Measurements from ENCODE around the gene MPZL2.
"Not testable (repeated sequence)": the region's sequence is repeated elsewhere in the genome, so short reads cannot be mapped to it uniquely, and the experiment has no call there.

MPZL2 gene

DNA sequence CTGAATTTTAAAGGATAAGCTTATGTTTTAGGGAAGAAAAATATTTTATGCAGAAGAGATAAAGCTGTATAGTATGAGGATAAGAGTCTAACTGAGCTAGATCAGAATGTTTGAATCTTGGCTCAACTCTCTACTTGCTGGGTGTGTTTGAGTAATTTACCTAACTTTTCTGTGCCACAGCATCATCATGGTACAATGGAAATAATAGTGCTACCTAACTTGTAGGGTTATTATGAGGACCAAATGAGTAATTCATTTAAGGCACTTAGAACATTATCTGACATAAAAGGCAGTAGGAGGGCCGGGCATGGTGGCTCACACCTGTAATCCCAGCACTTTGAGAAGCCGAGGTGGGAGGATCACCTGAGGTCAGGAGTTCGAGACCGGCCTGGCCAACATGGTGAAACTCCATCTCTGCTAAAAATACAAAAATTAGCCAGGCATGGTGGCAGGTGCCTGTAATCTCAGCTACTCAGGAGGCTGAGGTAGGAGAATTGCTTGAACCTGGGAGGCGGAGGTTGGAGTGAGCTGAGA, 45.0 kb upstream of the MPZL2 start:
- H3K9me3 ChIP-seq (ENCODE audit: control extremely low read depth in 1 of 5, control insufficient read depth in 4 of 5, insufficient read depth in 2 of 5, low read depth in 1 of 5, low read length in 4 of 5); H3K27me3 ChIP-seq (replicated peaks in 2 of 5; ENCODE audit: control insufficient read depth in 4 of 5, insufficient read depth in 5 of 5, low read length in 4 of 5); H3K36me3 ChIP-seq (ENCODE audit: control insufficient read depth in 4 of 4, insufficient read depth in 4 of 4, low read length in 3 of 4); H3K27ac ChIP-seq (ENCODE audit: insufficient read depth in 1 of 2, low read depth in 1 of 2, low read length in 2 of 2, poor library complexity in 1 of 2, severe bottlenecking in 2 of 2); H3K4me3 ChIP-seq (ENCODE audit: control insufficient read depth in 1 of 7, extremely low read depth in 1 of 7, insufficient read depth in 4 of 7, low read depth in 2 of 7, low read length in 6 of 7); DNase-seq; POLR2A ChIA-PET: not testable (repeated sequence)
- CTCF ChIA-PET: interaction anchor here (1.0 to 2.2 kb wide), 3 partner anchors 9 to 110 kb away, joined by 4 to 8 read pairs (median 4); no protein-coding TSS in a partner anchor
- 100% methylated on average over 1 of the region's 5 CpGs for WGBS (ENCODE audit: insufficient coverage)
- peaks cover 0 to 53% (median 17%) of the 10 kb centered on the region in 4 experiments for H3K4me1 ChIP-seq (ENCODE audit: control extremely low read depth in 1 of 4, control insufficient read depth in 4 of 4, insufficient read depth in 4 of 4, low read length in 3 of 4)

DNA sequence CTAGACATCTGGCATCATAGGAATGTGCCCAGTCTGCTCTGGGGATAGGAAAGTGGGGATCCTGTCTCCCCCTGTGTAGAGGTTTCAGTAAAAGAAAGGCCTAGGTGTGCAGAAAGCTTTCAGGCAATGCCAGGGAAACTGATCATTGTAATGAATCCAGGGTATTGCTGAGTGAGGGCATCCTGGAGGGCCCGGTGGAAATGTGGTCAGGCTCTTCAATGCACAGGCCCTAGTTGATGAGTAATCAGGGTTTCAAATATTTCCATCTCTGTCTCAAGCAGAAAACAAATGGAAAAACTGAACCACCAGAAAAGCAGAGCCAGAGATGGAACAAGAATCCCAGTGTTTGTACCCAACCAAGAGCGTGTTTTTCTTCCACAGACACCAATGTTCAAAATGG, 42.5 kb upstream of the MPZL2 start:
- H3K4me1 ChIP-seq (ENCODE audit: control extremely low read depth in 1 of 4, control insufficient read depth in 4 of 4, insufficient read depth in 4 of 4, low read length in 3 of 4): peaks cover 0 to 38% (median 14%) of the 10 kb centered on the region in 4 experiments
- 100% methylated on average over 2 of the region's 2 CpGs for WGBS (ENCODE audit: insufficient coverage)
- no peaks in the 10 kb centered on the region for H3K36me3 ChIP-seq (ENCODE audit: control insufficient read depth in 4 of 4, insufficient read depth in 4 of 4, low read length in 3 of 4)
- POLR2A ChIA-PET: no interaction called here
- no peak overlapping the region for H3K4me3 ChIP-seq (ENCODE audit: control insufficient read depth in 1 of 7, extremely low read depth in 1 of 7, insufficient read depth in 4 of 7, low read depth in 2 of 7, low read length in 6 of 7)
- no peaks in the 10 kb centered on the region for H3K27me3 ChIP-seq (replicated peaks in 2 of 5; ENCODE audit: control insufficient read depth in 4 of 5, insufficient read depth in 5 of 5, low read length in 4 of 5)
- CTCF ChIA-PET: interaction anchor here (1.4 to 3.5 kb wide), 3 partner anchors 11 to 108 kb away, joined by 3 to 18 read pairs (median 4); no protein-coding TSS in a partner anchor
- H3K27ac ChIP-seq (ENCODE audit: insufficient read depth in 1 of 2, low read depth in 1 of 2, low read length in 2 of 2, poor library complexity in 1 of 2, severe bottlenecking in 2 of 2): no peak overlapping the region
- H3K9me3 ChIP-seq (ENCODE audit: control extremely low read depth in 1 of 5, control insufficient read depth in 4 of 5, insufficient read depth in 2 of 5, low read depth in 1 of 5, low read length in 4 of 5): no peaks in the 10 kb centered on the region
- no peak for DNase-seq

DNA sequence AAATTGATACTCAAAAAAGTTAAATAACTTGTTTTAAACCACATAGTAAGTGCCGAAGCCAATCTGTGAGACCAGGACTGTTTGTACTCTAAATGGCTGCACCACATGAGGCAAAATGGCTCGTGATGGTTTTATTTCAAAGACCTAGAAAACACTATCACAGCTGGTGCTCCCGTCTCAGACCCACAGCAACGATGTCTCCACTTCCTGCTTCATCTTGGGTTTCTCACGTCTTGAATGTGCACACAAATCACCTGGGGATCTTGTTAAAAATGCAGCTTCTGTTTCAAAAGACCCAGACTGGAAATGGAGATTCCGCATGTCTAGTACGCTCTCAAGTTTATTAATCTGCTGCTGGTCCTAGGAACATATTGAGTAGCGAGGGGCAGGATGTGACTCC, 41.6 kb upstream of the MPZL2 start:
- Histone ChIP-seq H3K27me3 (replicated peaks in 2 of 5; ENCODE audit: control insufficient read depth in 4 of 5, insufficient read depth in 5 of 5, low read length in 4 of 5) (no peaks in the 10 kb centered on the region), H3K4me3 (ENCODE audit: control insufficient read depth in 1 of 7, extremely low read depth in 1 of 7, insufficient read depth in 4 of 7, low read depth in 2 of 7, low read length in 6 of 7) (no peak overlapping the region)

DNA sequence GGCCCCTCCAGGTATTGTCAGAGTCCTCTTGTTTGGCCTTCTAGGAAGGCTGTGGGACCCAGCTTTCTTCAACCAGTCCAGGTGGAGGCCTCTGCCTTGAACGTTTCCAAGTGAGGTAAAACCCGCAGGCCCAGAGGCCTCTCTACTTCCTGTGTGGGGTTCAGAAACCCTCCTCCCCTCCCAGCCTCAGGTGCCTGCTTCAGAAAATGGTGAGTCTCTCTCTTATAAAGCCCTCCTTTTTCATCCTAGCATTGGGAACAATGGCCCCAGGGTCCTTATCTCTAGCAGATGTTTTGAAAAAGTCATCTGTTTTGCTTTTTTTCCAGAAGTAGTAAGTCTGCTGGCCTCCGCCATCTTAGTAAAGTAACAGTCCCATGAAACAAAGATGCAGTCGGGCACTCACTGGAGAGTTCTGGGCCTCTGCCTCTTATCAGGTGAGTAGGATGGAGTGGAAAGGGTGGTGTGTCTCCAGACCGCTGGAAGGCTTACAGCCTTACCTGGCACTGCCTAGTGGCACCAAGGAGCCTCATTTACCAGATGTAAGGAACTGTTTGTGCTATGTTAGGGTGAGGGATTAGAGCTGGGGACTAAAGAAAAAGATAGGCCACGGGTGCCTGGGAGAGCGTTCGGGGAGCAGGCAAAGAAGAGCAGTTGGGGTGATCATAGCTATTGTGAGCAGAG, 40.6 kb upstream of the MPZL2 start, which contains the start of gene CD3E:
TSS of gene CD3E (plus strand) at position 163 of the 681 bp plus-strand sequence. CDS start at position 386, 223 bp downstream.
- Histone ChIP-seq H3K9me3 (ENCODE audit: control extremely low read depth in 1 of 5, control insufficient read depth in 4 of 5, insufficient read depth in 2 of 5, low read depth in 1 of 5, low read length in 4 of 5) (no peaks in the 10 kb centered on the region), H3K4me3 (ENCODE audit: control insufficient read depth in 1 of 7, extremely low read depth in 1 of 7, insufficient read depth in 4 of 7, low read depth in 2 of 7, low read length in 6 of 7) (peak within 1 kb of the TSS in 1 of 7 experiments; percentile 8), H3K27me3 (replicated peaks in 2 of 5; ENCODE audit: control insufficient read depth in 4 of 5, insufficient read depth in 5 of 5, low read length in 4 of 5) (no peaks in the 10 kb centered on the region), H3K36me3 (ENCODE audit: control insufficient read depth in 4 of 4, insufficient read depth in 4 of 4, low read length in 3 of 4) (no peaks in the 10 kb centered on the region), H3K4me1 (ENCODE audit: control extremely low read depth in 1 of 4, control insufficient read depth in 4 of 4, insufficient read depth in 4 of 4, low read length in 3 of 4) (peaks cover 0 to 30% (median 14%) of the 10 kb centered on the region in 4 experiments), H3K27ac (ENCODE audit: insufficient read depth in 1 of 2, low read depth in 1 of 2, low read length in 2 of 2, poor library complexity in 1 of 2, severe bottlenecking in 2 of 2) (peak within 1 kb of the TSS in 1 of 2 experiments; percentile 32)
- no peak for DNase-seq
- 72% methylated on average over 7 of the region's 8 CpGs for WGBS (ENCODE audit: insufficient coverage)
- ChIA-PET POLR2A (interaction anchor here (0.8 kb wide), 1 partner anchor 9 kb away, joined by 3 read pairs; no protein-coding TSS in a partner anchor), CTCF (interaction anchor here (1.0 to 3.5 kb wide), 7 partner anchors 9 to 160 kb away, joined by 3 to 18 read pairs (median 4); no protein-coding TSS in a partner anchor)

More for the DNA sequence above, 41.6 kb upstream of the MPZL2 start:
- WGBS (ENCODE audit: insufficient coverage): 78% methylated on average over 8 of the region's 8 CpGs
- ChIA-PET CTCF (interaction anchor here (0.6 to 3.5 kb wide), 7 partner anchors 10 to 134 kb away, joined by 3 to 18 read pairs (median 3); no protein-coding TSS in a partner anchor), POLR2A (no interaction called here)
- Histone ChIP-seq H3K9me3 (ENCODE audit: control extremely low read depth in 1 of 5, control insufficient read depth in 4 of 5, insufficient read depth in 2 of 5, low read depth in 1 of 5, low read length in 4 of 5) (no peaks in the 10 kb centered on the region), H3K27ac (ENCODE audit: insufficient read depth in 1 of 2, low read depth in 1 of 2, low read length in 2 of 2, poor library complexity in 1 of 2, severe bottlenecking in 2 of 2) (no peak overlapping the region), H3K36me3 (ENCODE audit: control insufficient read depth in 4 of 4, insufficient read depth in 4 of 4, low read length in 3 of 4) (no peaks in the 10 kb centered on the region), H3K4me1 (ENCODE audit: control extremely low read depth in 1 of 4, control insufficient read depth in 4 of 4, insufficient read depth in 4 of 4, low read length in 3 of 4) (peaks cover 0 to 30% (median 14%) of the 10 kb centered on the region in 4 experiments)
- no peak for DNase-seq

DNA sequence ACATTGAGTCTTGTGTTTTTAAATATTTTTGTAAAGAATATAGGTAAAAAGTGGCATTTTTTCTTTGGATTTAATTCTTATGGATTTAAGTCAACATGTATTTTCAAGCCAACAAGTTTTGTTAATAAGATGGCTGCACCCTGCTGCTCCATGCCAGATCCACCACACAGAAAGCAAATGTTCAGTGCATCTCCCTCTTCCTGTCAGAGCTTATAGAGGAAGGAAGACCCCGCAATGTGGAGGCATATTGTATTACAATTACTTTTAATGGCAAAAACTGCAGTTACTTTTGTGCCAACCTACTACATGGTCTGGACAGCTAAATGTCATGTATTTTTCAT, 40.1 kb upstream of the MPZL2 start:
- peak in 2 of 3 donors; percentile 49 to 55 for DNase-seq
- Histone ChIP-seq H3K4me3 (ENCODE audit: control insufficient read depth in 1 of 7, extremely low read depth in 1 of 7, insufficient read depth in 4 of 7, low read depth in 2 of 7, low read length in 6 of 7) (peak overlapping the region in 1 of 7 experiments; percentile 8), H3K4me1 (ENCODE audit: control extremely low read depth in 1 of 4, control insufficient read depth in 4 of 4, insufficient read depth in 4 of 4, low read length in 3 of 4) (peaks cover 0 to 30% (median 14%) of the 10 kb centered on the region in 4 experiments), H3K27ac (ENCODE audit: insufficient read depth in 1 of 2, low read depth in 1 of 2, low read length in 2 of 2, poor library complexity in 1 of 2, severe bottlenecking in 2 of 2) (no peak overlapping the region), H3K9me3 (ENCODE audit: control extremely low read depth in 1 of 5, control insufficient read depth in 4 of 5, insufficient read depth in 2 of 5, low read depth in 1 of 5, low read length in 4 of 5) (no peaks in the 10 kb centered on the region), H3K27me3 (replicated peaks in 2 of 5; ENCODE audit: control insufficient read depth in 4 of 5, insufficient read depth in 5 of 5, low read length in 4 of 5) (no peaks in the 10 kb centered on the region), H3K36me3 (ENCODE audit: control insufficient read depth in 4 of 4, insufficient read depth in 4 of 4, low read length in 3 of 4) (no peaks in the 10 kb centered on the region)
- ChIA-PET CTCF (interaction anchor here (1.0 to 3.5 kb wide), 8 partner anchors 8 to 160 kb away, joined by 3 to 18 read pairs (median 4); no protein-coding TSS in a partner anchor), POLR2A (no interaction called here)
- WGBS (ENCODE audit: insufficient coverage): no CpG with 5 or more reads among the region's 1 CpG

DNA sequence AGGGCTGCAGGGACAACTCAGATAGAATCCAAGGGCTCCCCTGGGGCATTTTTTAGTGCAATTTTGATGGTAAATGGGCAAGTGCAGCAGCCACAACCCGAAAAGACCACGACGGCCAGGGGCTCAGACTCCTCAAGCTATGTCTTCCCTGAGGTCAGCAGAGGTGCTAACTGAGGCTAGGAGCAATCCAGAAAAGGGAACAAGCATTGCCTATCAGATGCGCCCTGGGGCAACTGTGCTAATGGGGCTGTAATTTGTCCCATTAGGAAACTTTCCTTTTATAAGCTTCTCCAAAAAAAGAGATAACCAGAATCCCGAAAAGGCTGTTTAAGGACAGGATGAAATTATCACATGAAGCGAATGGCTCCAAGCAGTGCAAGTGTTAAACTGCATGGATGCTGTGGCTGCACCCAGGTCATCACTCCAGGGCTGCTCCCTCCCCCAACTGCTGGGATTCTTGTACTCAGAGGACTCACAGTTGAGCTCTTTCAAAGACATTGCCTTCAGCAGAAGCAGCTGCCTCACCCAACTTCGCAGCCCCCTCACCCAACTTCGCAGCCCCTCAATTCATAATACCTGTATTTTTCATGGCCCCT, 37.6 kb upstream of the MPZL2 start:
- Histone ChIP-seq H3K27ac (ENCODE audit: insufficient read depth in 1 of 2, low read depth in 1 of 2, low read length in 2 of 2, poor library complexity in 1 of 2, severe bottlenecking in 2 of 2) (no peak overlapping the region), H3K27me3 (replicated peaks in 2 of 5; ENCODE audit: control insufficient read depth in 4 of 5, insufficient read depth in 5 of 5, low read length in 4 of 5) (no peaks in the 10 kb centered on the region), H3K36me3 (ENCODE audit: control insufficient read depth in 4 of 4, insufficient read depth in 4 of 4, low read length in 3 of 4) (no peaks in the 10 kb centered on the region), H3K4me3 (ENCODE audit: control insufficient read depth in 1 of 7, extremely low read depth in 1 of 7, insufficient read depth in 4 of 7, low read depth in 2 of 7, low read length in 6 of 7) (no peak overlapping the region), H3K9me3 (ENCODE audit: control extremely low read depth in 1 of 5, control insufficient read depth in 4 of 5, insufficient read depth in 2 of 5, low read depth in 1 of 5, low read length in 4 of 5) (no peaks in the 10 kb centered on the region), H3K4me1 (ENCODE audit: control extremely low read depth in 1 of 4, control insufficient read depth in 4 of 4, insufficient read depth in 4 of 4, low read length in 3 of 4) (peaks cover 0 to 20% (median 12%) of the 10 kb centered on the region in 4 experiments)
- ChIA-PET POLR2A (interaction anchor here (0.6 kb wide), 1 partner anchor 25 kb away, joined by 3 read pairs; no protein-coding TSS in a partner anchor), CTCF (interaction anchor here (1.1 to 2.1 kb wide), 4 partner anchors 10 to 103 kb away, joined by 4 to 9 read pairs (median 6); no protein-coding TSS in a partner anchor)
- 86% methylated on average over 8 of the region's 8 CpGs for WGBS (ENCODE audit: insufficient coverage)
- no peak for DNase-seq

Data from common myeloid progenitor, CD34-positive (primary cell).